Lower lobe of right lung (tissue), 2 donors: ENCODE data around the gene LGALSL. TPM values are rescaled to one million over a fixed set of nuclear protein-coding genes. Genes with fewer than 3 reads are reported as not detected.

ENCODE experiments used
- ATAC-seq, 2 donors: fragments of 200-7000 bp; cut with Tn5 transposase; one replicate each; pipeline ENCODE4 v1.9.1; 2020 to 2022; ENCODE audit warnings: mild to moderate bottlenecking in 2 of 2, moderate library complexity in 2 of 2
- DNase-seq: peaks from one replicate; pipeline ENCODE4 v3.0.0-alpha.2; 2020
- H3K27ac ChIP-seq: fragments of 200-600 bp; one replicate; pipeline ENCODE4 v1.8.0; 2022
- H3K27me3 ChIP-seq: fragments of 200-600 bp; one replicate; pipeline ENCODE4 v1.8.0; 2022; ENCODE audit warnings: low read depth
- H3K36me3 ChIP-seq: fragments of 200-600 bp; one replicate; pipeline ENCODE4 v1.8.0; 2022; ENCODE audit warnings: mild to moderate bottlenecking
- H3K4me1 ChIP-seq: fragments of 200-600 bp; one replicate; pipeline ENCODE4 v1.8.0; 2022
- H3K4me3 ChIP-seq: fragments of 200-600 bp; one replicate; pipeline ENCODE4 v1.8.0; 2022; ENCODE audit warnings: mild to moderate bottlenecking
- H3K9me3 ChIP-seq: fragments of 200-600 bp; one replicate; pipeline ENCODE4 v1.8.0; 2022
- CTCF ChIP-seq: fragments of 200-600 bp; IDR thresholded peaks from one replicate; pipeline ENCODE4 v1.8.0; 2022; ENCODE audit warnings: antibody characterized with exemption, mild to moderate bottlenecking
- intact Hi-C: fragments of 100-400 bp; cut with DNase I; formaldehyde crosslinking; loops from one replicate; pipeline ENCODE4 v1.11.0; 2022
- long read RNA-seq: library from polyadenylated mRNA; unstranded; transcript quantifications from one replicate; pipeline ENCODE4 v2.0.0, GENCODE V29; 2021
- total RNA-seq: library from RNA; stranded (reverse); fragmentation: NEBNext Ultra II Directional; extraction: Animal tissue kit (Norgen Biotek cat#: 25700); gene quantifications from one replicate; pipeline ENCODE4 v1.2.1, GENCODE V29; 2021
- donor health status: DM: no; HTN: yes; CAD: no; lungs with severe emphysema.

The LGALSL gene
- 30.8 TPM for total RNA-seq
- long read RNA-seq, transcript LGALSL-201 (5 exons, 3,926 nt) = major isoform, 41 of 48 reads
- long read RNA-seq, partial matches to known transcripts = 4 of 48 reads
- long read RNA-seq, other reads (novel, unspliced or antisense) = 3 of 48 reads

- Histone ChIP-seq H3K4me1 (peaks cover 23% of the 10 kb centered on the region), H3K9me3 (no peaks in the 10 kb centered on the region), H3K4me3 (peak within 1 kb of the TSS; percentile 74), H3K36me3 (peaks cover 22% of the 10 kb centered on the region), H3K27ac (peak within 1 kb of the TSS; percentile 95), H3K27me3 (no peaks in the 10 kb centered on the region)
- peak; percentile 93 to 94 for ATAC-seq
- intact Hi-C loops = no loop called here
- peak; percentile 90 for DNase-seq
- no peak for TF ChIP-seq CTCF
Measured at GRCh38 chr2:64453770-64454385, at the start of gene LGALSL. Gene LGALSL, plus strand, starts transcription at chr2:64454162. Its CDS starts 384 bp downstream, at chr2:64454546.

GRCh38 chr2:64404743-64405142 lies 49.2 kb upstream of the LGALSL start:
- DNase-seq (peak; percentile 62), ATAC-seq (peak; percentile 43 to 51)
- H3K4me1 ChIP-seq = peaks cover 63% of the 10 kb centered on the region
- H3K36me3 ChIP-seq = no peaks in the 10 kb centered on the region
- no peaks in the 10 kb centered on the region for H3K27me3 ChIP-seq
- TF ChIP-seq CTCF = no peak
- H3K4me3 ChIP-seq = no peak overlapping the region
- H3K9me3 ChIP-seq = no peaks in the 10 kb centered on the region
- peak overlapping the region; percentile 85 for H3K27ac ChIP-seq
- intact Hi-C loops = no loop called here

- no peak for DNase-seq
- Histone ChIP-seq H3K4me1 (peaks cover 54% of the 10 kb centered on the region), H3K27me3 (no peaks in the 10 kb centered on the region), H3K4me3 (no peak overlapping the region), H3K27ac (peak overlapping the region; percentile 85), H3K36me3 (no peaks in the 10 kb centered on the region), H3K9me3 (no peaks in the 10 kb centered on the region)
- ATAC-seq = peak; percentile 11 to 16
- intact Hi-C loops = no loop called here
- no peak for TF ChIP-seq CTCF
Measured at GRCh38 chr2:64405581-64406406, 48.2 kb upstream of the LGALSL start.

- no peaks in the 10 kb centered on the region for H3K36me3 ChIP-seq
- no peak for ATAC-seq
- H3K27ac ChIP-seq = peak overlapping the region; percentile 85
Measured at GRCh38 chr2:64406407-64406774, 47.6 kb upstream of the LGALSL start.

GRCh38 chr2:64408031-64408430 lies 45.9 kb upstream of the LGALSL start:
- ATAC-seq = no peak
- Histone ChIP-seq H3K4me3 (no peak overlapping the region), H3K4me1 (peaks cover 35% of the 10 kb centered on the region), H3K36me3 (no peaks in the 10 kb centered on the region), H3K27ac (no peak overlapping the region), H3K9me3 (no peaks in the 10 kb centered on the region), H3K27me3 (no peaks in the 10 kb centered on the region)
- no peak for TF ChIP-seq CTCF
- DNase-seq = no peak
- intact Hi-C loops = no loop called here

More at GRCh38 chr2:64406407-64406774, 47.6 kb upstream of the LGALSL start:
- Histone ChIP-seq H3K27me3 (no peaks in the 10 kb centered on the region), H3K9me3 (no peaks in the 10 kb centered on the region), H3K4me3 (no peak overlapping the region), H3K4me1 (peaks cover 48% of the 10 kb centered on the region)
- no peak for DNase-seq
- no peak for TF ChIP-seq CTCF
- intact Hi-C loops = no loop called here
